ENCODE data around the gene MYO1D. TPM values are rescaled to one million over a fixed set of nuclear protein-coding genes. Genes with fewer than 3 reads are reported as not detected.

The MYO1D gene
- total RNA-seq, 1 experiment from 2014 or later = 35.7 TPM

DNA sequence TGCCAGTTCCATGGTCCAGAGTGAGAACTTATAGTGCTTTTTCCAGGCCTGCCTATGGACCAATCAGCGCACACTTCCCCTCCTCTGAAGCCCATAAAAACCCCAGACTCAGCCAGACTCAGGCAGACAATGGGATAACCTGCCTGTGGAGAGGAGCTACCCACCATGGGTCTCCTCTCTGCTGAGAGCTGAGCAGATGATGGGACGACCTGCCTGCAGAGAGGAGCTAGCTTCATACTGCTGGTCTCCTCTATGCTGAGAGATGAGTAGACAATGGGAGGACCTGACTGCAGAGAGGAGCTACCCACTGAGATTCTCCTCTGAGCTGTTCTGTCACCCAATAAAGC, 144.7 kb downstream of the MYO1D start:
- intact Hi-C loops (cut with micrococcal nuclease) = no loop called here
- no peaks in the 10 kb centered on the region for H3K79me2 ChIP-seq (ENCODE audit: insufficient read depth, low read length)
- no peaks in the 10 kb centered on the region for H3K9me3 ChIP-seq (ENCODE audit: control insufficient read depth in 1 of 2, insufficient read depth in 1 of 2, low read depth in 1 of 2, low read length in 2 of 2)
- no peak overlapping the region for H3K9ac ChIP-seq (ENCODE audit: low read length)
- POLR2A ChIA-PET = no interaction called here
- no peaks in the 10 kb centered on the region for H3K27me3 ChIP-seq (ENCODE audit: insufficient read depth, low read length)
- CTCF ChIA-PET = no interaction called here
- BruUV-seq (replicated peaks) = no TSS peak
- ATAC-seq (no peak), DNase-seq (ENCODE audit: low read depth, low spot score) (no peak)
- no peak overlapping the region for H3K4me2 ChIP-seq (ENCODE audit: low read length)
- no peak overlapping the region for H3K27ac ChIP-seq (ENCODE audit: low read depth, low read length)
- H3K4me3 ChIP-seq (replicated peaks in 1 of 2; ENCODE audit: low read depth in 1 of 2, low read length in 2 of 2) = no peak overlapping the region
- H3K36me3 ChIP-seq (ENCODE audit: control insufficient read depth in 1 of 2, insufficient read depth in 2 of 2, low read length in 2 of 2) = no peaks in the 10 kb centered on the region
- H3K9me2 ChIP-seq (ENCODE audit: insufficient read depth) = no peaks in the 10 kb centered on the region
- RAD21 ChIA-PET (ENCODE audit: low non-redundant PET in 1 of 2, low total read pairs in 2 of 2, uncharacterized antibody in 2 of 2, unreplicated experiment in 2 of 2) = no interaction called here
- TF ChIP-seq EGR1 (IDR thresholded peaks at IDR 0.05; ENCODE audit: low read depth) = no peak
- TF ChIP-seq SIN3A (IDR thresholded peaks at IDR 0.05; ENCODE audit: low read depth) = no peak
- no peak for TF ChIP-seq POLR2AphosphoS5 (IDR thresholded peaks at IDR 0.05; ENCODE audit: low read depth, low read length)
- no peak for TF ChIP-seq TCF7L2 (IDR thresholded peaks at IDR 0.05; ENCODE audit: borderline replicate concordance, extremely low read depth, insufficient read depth, insufficient read length)
- TF ChIP-seq RAD21 (IDR thresholded peaks at IDR 0.05; ENCODE audit: low read depth) = no peak
- TF ChIP-seq EZH2 (IDR thresholded peaks at IDR 0.05) = no peak
- no peak for TF ChIP-seq CEBPB (IDR thresholded peaks at IDR 0.05; ENCODE audit: low read depth)
- no peak for TF ChIP-seq EZH2phosphoT487 (IDR thresholded peaks at IDR 0.05; ENCODE audit: borderline replicate concordance)
- no peaks in the 10 kb centered on the region for H4K20me1 ChIP-seq (ENCODE audit: insufficient read depth)
- H2AFZ ChIP-seq (ENCODE audit: low read depth, low read length, poor library complexity, severe bottlenecking) = no peak overlapping the region
- no peaks in the 10 kb centered on the region for H3K4me1 ChIP-seq (ENCODE audit: control insufficient read depth in 1 of 2, insufficient read depth in 2 of 2, low read length in 2 of 2)

DNA sequence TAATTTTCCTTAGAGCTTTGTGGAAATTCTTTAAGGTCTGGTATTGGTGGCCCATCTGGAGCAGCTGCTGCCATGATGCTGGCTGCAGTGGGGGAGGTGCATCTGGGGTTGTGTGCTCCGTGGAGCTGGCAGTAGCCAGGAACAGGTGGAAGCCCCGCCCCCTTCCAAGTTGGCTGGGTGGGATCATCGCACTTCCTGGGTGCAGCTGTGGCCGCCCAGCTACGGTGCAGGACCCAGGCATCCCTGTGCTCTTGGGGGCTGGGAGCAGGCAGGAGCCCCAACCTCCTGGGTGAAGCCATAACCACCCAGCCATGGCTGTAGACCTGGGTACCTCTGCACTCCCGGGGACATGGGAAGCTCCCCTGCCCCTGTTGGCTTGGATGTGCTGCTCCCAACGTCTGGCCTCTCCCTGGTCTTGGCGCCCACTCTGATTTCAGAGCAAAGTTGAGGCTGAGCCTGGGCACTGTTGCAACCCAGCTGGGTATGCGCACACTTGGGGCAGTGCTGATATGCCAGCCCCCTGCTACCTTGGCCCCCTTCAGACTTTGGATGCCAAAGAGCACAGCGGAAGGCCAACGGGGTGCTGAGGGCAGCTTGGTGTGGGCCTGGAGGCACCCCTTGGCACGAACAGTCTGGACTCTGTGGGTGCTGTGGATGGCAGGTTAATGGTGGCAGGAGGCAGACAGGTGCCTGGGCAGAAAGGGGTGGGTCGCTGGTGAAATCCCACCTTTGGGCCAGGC, 145.2 kb downstream of the MYO1D start:
- H4K20me1 ChIP-seq (ENCODE audit: insufficient read depth) = no peaks in the 10 kb centered on the region
- no peaks in the 10 kb centered on the region for H3K9me3 ChIP-seq (ENCODE audit: control insufficient read depth in 1 of 2, insufficient read depth in 1 of 2, low read depth in 1 of 2, low read length in 2 of 2)
- no peaks in the 10 kb centered on the region for H3K79me2 ChIP-seq (ENCODE audit: insufficient read depth, low read length)
- H2AFZ ChIP-seq (ENCODE audit: low read depth, low read length, poor library complexity, severe bottlenecking) = no peak overlapping the region
- DNase-seq (ENCODE audit: low read depth, low spot score) (no peak), ATAC-seq (no peak)
- TF ChIP-seq EGR1 (IDR thresholded peaks at IDR 0.05; ENCODE audit: low read depth) = no peak
- no peak for TF ChIP-seq YY1 (IDR thresholded peaks at IDR 0.05; ENCODE audit: extremely low read depth, insufficient replicate concordance, low read depth, low read length)
- TF ChIP-seq SP1 (IDR thresholded peaks at IDR 0.05; ENCODE audit: low read depth) = no peak
- TF ChIP-seq SRF (IDR thresholded peaks at IDR 0.05; ENCODE audit: low read depth) = no peak
- TF ChIP-seq ZNF274 (IDR thresholded peaks at IDR 0.05; ENCODE audit: low read depth, low read length) = no peak
- no peak for TF ChIP-seq POLR2AphosphoS5 (IDR thresholded peaks at IDR 0.05; ENCODE audit: low read depth, low read length)
- no peak for TF ChIP-seq JUND (IDR thresholded peaks at IDR 0.05)
- no peak for TF ChIP-seq EZH2 (IDR thresholded peaks at IDR 0.05)
- no peak for TF ChIP-seq CEBPB (IDR thresholded peaks at IDR 0.05; ENCODE audit: low read depth)
- TF ChIP-seq, protein P1, sequence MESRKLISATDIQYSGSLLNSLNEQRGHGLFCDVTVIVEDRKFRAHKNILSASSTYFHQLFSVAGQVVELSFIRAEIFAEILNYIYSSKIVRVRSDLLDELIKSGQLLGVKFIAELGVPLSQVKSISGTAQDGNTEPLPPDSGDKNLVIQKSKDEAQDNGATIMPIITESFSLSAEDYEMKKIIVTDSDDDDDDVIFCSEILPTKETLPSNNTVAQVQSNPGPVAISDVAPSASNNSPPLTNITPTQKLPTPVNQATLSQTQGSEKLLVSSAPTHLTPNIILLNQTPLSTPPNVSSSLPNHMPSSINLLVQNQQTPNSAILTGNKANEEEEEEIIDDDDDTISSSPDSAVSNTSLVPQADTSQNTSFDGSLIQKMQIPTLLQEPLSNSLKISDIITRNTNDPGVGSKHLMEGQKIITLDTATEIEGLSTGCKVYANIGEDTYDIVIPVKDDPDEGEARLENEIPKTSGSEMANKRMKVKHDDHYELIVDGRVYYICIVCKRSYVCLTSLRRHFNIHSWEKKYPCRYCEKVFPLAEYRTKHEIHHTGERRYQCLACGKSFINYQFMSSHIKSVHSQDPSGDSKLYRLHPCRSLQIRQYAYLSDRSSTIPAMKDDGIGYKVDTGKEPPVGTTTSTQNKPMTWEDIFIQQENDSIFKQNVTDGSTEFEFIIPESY (IDR thresholded peaks at IDR 0.05; ENCODE audit: extremely low read depth, insufficient replicate concordance, low read length) = no peak
- TF ChIP-seq, protein P2, sequence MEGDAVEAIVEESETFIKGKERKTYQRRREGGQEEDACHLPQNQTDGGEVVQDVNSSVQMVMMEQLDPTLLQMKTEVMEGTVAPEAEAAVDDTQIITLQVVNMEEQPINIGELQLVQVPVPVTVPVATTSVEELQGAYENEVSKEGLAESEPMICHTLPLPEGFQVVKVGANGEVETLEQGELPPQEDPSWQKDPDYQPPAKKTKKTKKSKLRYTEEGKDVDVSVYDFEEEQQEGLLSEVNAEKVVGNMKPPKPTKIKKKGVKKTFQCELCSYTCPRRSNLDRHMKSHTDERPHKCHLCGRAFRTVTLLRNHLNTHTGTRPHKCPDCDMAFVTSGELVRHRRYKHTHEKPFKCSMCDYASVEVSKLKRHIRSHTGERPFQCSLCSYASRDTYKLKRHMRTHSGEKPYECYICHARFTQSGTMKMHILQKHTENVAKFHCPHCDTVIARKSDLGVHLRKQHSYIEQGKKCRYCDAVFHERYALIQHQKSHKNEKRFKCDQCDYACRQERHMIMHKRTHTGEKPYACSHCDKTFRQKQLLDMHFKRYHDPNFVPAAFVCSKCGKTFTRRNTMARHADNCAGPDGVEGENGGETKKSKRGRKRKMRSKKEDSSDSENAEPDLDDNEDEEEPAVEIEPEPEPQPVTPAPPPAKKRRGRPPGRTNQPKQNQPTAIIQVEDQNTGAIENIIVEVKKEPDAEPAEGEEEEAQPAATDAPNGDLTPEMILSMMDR (IDR thresholded peaks at IDR 0.05 in 2 of 3, conservative IDR thresholded peaks at IDR 0.05 in 1 of 3; ENCODE audit: borderline replicate concordance in 1 of 3, insufficient read depth in 1 of 3, low read depth in 2 of 3, low read length in 2 of 3) = no peak
- no peak for TF ChIP-seq EZH2phosphoT487 (IDR thresholded peaks at IDR 0.05; ENCODE audit: borderline replicate concordance)
- ChIA-PET CTCF (no interaction called here), POLR2A (no interaction called here), RAD21 (ENCODE audit: low non-redundant PET in 1 of 2, low total read pairs in 2 of 2, uncharacterized antibody in 2 of 2, unreplicated experiment in 2 of 2) (no interaction called here)
- no peaks in the 10 kb centered on the region for H3K36me3 ChIP-seq (ENCODE audit: control insufficient read depth in 1 of 2, insufficient read depth in 2 of 2, low read length in 2 of 2)
- H3K9ac ChIP-seq (ENCODE audit: low read length) = no peak overlapping the region
- no peak overlapping the region for H3K4me3 ChIP-seq (replicated peaks in 1 of 2; ENCODE audit: low read depth in 1 of 2, low read length in 2 of 2)
- no TSS peak for BruUV-seq (replicated peaks)
- intact Hi-C loops (cut with micrococcal nuclease) = no loop called here
- no peaks in the 10 kb centered on the region for H3K9me2 ChIP-seq (ENCODE audit: insufficient read depth)
- H3K4me2 ChIP-seq (ENCODE audit: low read length) = no peak overlapping the region
- H3K27ac ChIP-seq (ENCODE audit: low read depth, low read length) = no peak overlapping the region
- H3K27me3 ChIP-seq (ENCODE audit: insufficient read depth, low read length) = no peaks in the 10 kb centered on the region
- no peaks in the 10 kb centered on the region for H3K4me1 ChIP-seq (ENCODE audit: control insufficient read depth in 1 of 2, insufficient read depth in 2 of 2, low read length in 2 of 2)

Measured in HCT116 (cell line).